IMR-90 (cell line): ENCODE results near the gene PGF.

Source experiments
- CEBPB ChIP-seq: IDR thresholded peaks from 2 replicates; pipeline ENCODE4 v1.6.1; 2012; ENCODE audit warnings: low read depth, low read length, improper control_type of control experiment
- MAFK ChIP-seq: IDR thresholded peaks from 2 replicates; pipeline ENCODE4 v1.6.1; 2012; ENCODE audit warnings: low read depth, low read length, improper control_type of control experiment
- POLR2A ChIP-seq: IDR thresholded peaks from 2 replicates; pipeline ENCODE4 v1.6.1; 2012; ENCODE audit warnings: mild to moderate bottlenecking, low read depth, low read length
- TF ChIP-seq, protein P1 (sequence below): conservative IDR thresholded peaks from 2 replicates; pipeline ENCODE4 v1.5.1; 2012; ENCODE audit warnings: mild to moderate bottlenecking, low read depth, low read length, improper control_type of control experiment
- TF ChIP-seq, protein P2 (sequence below): fragments of 150-350 bp; IDR thresholded peaks from 2 replicates; pipeline ENCODE4 v1.6.1; 2017; ENCODE audit warnings: mild to moderate bottlenecking, antibody characterized with exemption, low read length, low read depth

DNA sequence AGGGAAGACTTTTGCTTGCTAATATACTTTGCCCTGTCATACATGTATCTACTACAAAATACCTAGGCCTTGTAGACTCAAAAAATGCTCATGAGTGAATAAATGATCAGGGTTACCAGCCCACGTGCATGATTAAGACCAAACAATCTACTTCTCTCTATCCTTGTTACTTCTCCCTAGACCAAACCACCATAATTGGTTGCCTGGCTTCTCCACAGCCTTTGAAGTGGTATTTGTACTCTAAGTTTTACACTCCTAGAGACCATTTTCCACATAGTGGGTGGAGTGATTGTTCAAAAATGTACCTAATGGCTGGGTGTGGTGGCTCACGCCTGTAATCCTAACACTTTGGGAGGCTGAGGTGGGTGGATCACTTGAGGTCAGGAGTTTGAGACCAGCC lies 18.2 kb downstream of the PGF start:
- TF ChIP-seq POLR2A (no peak), CEBPB (no peak), MAFK (no peak)
- TF ChIP-seq, protein P1, sequence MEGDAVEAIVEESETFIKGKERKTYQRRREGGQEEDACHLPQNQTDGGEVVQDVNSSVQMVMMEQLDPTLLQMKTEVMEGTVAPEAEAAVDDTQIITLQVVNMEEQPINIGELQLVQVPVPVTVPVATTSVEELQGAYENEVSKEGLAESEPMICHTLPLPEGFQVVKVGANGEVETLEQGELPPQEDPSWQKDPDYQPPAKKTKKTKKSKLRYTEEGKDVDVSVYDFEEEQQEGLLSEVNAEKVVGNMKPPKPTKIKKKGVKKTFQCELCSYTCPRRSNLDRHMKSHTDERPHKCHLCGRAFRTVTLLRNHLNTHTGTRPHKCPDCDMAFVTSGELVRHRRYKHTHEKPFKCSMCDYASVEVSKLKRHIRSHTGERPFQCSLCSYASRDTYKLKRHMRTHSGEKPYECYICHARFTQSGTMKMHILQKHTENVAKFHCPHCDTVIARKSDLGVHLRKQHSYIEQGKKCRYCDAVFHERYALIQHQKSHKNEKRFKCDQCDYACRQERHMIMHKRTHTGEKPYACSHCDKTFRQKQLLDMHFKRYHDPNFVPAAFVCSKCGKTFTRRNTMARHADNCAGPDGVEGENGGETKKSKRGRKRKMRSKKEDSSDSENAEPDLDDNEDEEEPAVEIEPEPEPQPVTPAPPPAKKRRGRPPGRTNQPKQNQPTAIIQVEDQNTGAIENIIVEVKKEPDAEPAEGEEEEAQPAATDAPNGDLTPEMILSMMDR: no peak
- TF ChIP-seq, protein P2, sequence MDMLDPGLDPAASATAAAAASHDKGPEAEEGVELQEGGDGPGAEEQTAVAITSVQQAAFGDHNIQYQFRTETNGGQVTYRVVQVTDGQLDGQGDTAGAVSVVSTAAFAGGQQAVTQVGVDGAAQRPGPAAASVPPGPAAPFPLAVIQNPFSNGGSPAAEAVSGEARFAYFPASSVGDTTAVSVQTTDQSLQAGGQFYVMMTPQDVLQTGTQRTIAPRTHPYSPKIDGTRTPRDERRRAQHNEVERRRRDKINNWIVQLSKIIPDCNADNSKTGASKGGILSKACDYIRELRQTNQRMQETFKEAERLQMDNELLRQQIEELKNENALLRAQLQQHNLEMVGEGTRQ: no peak
